Thoracic aorta (tissue), 2 donors: ENCODE results near the gene GRAMD2A. TPM values are rescaled to one million over a fixed set of nuclear protein-coding genes. Genes with fewer than 3 reads are reported as not detected.
A peak's percentile ranks its signal among the peaks of the same experiment; 100 is the strongest.

Source experiments
- ATAC-seq: fragments of 150-250 bp; one replicate; pipeline ENCODE4 v1.8.0; 2017; ENCODE audit warnings: low read depth; ENCODE audit not compliant: insufficient number of reproducible peaks, low FRiP score
- DNase-seq: peaks from one replicate; pipeline ENCODE4 v3.0.0-alpha.2; 2020; ENCODE audit warnings: low spot score
- H3K27ac ChIP-seq, 2 donors: fragments of 200-600 bp; sonication (generic); 1 replicate in 1 of 2; 2 replicates in 1 of 2; pipeline ENCODE4 v1.5.1; 2016; ENCODE audit warnings: mild to moderate bottlenecking in 2 of 2, moderate library complexity in 2 of 2
- H3K27me3 ChIP-seq: fragments of 200-600 bp; sonication (generic); replicated peaks from 2 replicates; pipeline ENCODE4 v1.6.0; 2016; ENCODE audit warnings: mild to moderate bottlenecking; ENCODE audit not compliant: insufficient read depth
- H3K36me3 ChIP-seq: fragments of 200-600 bp; sonication (generic); one replicate; pipeline ENCODE4 v1.5.1; 2016
- H3K4me1 ChIP-seq, 2 donors: fragments of 200-600 bp; sonication (generic); 1 replicate in 1 of 2; 2 replicates in 1 of 2; pipeline versions ENCODE4 v1.5.1 to v1.6.0; 2016; ENCODE audit warnings: low read depth in 2 of 2, mild to moderate bottlenecking in 1 of 2; ENCODE audit not compliant: control insufficient read depth in 1 of 2
- H3K4me3 ChIP-seq: fragments of 200-600 bp; sonication (generic); 2 replicates; pipeline ENCODE4 v1.5.1; 2016; ENCODE audit warnings: mild to moderate bottlenecking
- H3K9me3 ChIP-seq: fragments of 200-600 bp; sonication (generic); 2 replicates; pipeline ENCODE4 v1.5.1; 2016
- CTCF ChIP-seq: fragments of 200-600 bp; sonication (generic); IDR thresholded peaks from one replicate; pipeline ENCODE4 v1.5.1; 2019; ENCODE audit warnings: antibody characterized with exemption
- total RNA-seq, 2 donors: library from RNA; depleted of rRNA; stranded (reverse); fragments of >200 nt; gene quantifications; one replicate each; pipeline versions ENCODE4 v1.1.0 to v1.2.3, GENCODE V29; 2016

Gene GRAMD2A
- total RNA-seq, 2 donors from 2014 or later = 0.85 TPM; not detected in 1

- H3K27ac ChIP-seq = peak within 1 kb of the TSS; percentile 72 to 84
- no peaks in the 10 kb centered on the region for H3K9me3 ChIP-seq
- no peaks in the 10 kb centered on the region for H3K36me3 ChIP-seq
- peak; percentile 85 for DNase-seq
- TF ChIP-seq CTCF = no peak
- peak; percentile 95 for ATAC-seq
- H3K27me3 ChIP-seq = no peaks in the 10 kb centered on the region
- H3K4me1 ChIP-seq = peaks cover 13 to 26% of the 10 kb centered on the region in 2 donors
- H3K4me3 ChIP-seq = peak within 1 kb of the TSS; percentile 94
Measured at GRCh38 chr15:72118017-72118978, 79.3 kb downstream of the GRAMD2A start, which contains the start of the genes MYO9A and SENP8. Gene MYO9A (minus strand): TSS chr15:72118150. CDS start chr15:72046563, 71,587 bp downstream. Gene SENP8 (plus strand): TSS chr15:72118403. CDS start chr15:72139624, 21,221 bp downstream.

GRCh38 chr15:72117486-72118016 is 80.0 kb downstream of the GRAMD2A start:
- Histone ChIP-seq H3K27ac (peak overlapping the region; percentile 72 to 84), H3K27me3 (no peaks in the 10 kb centered on the region), H3K36me3 (no peaks in the 10 kb centered on the region), H3K4me3 (peak overlapping the region; percentile 94), H3K9me3 (no peaks in the 10 kb centered on the region), H3K4me1 (peaks cover 13 to 30% of the 10 kb centered on the region in 2 donors)
- ATAC-seq (peak; percentile 57), DNase-seq (peak; percentile 30)
- no peak for TF ChIP-seq CTCF

- Histone ChIP-seq H3K9me3 (no peaks in the 10 kb centered on the region), H3K27me3 (no peaks in the 10 kb centered on the region), H3K36me3 (no peaks in the 10 kb centered on the region), H3K4me1 (peaks cover 18 to 37% of the 10 kb centered on the region in 2 donors), H3K27ac (peak overlapping the region; percentile 72 to 84), H3K4me3 (peak overlapping the region; percentile 94)
- TF ChIP-seq CTCF = no peak
- ATAC-seq (no peak), DNase-seq (peak; percentile 9)
Measured at GRCh38 chr15:72116731-72117485, 80.7 kb downstream of the GRAMD2A start.

- Histone ChIP-seq H3K4me3 (no peak overlapping the region), H3K27me3 (no peaks in the 10 kb centered on the region), H3K36me3 (no peaks in the 10 kb centered on the region), H3K4me1 (peaks cover 20 to 32% of the 10 kb centered on the region in 2 donors), H3K9me3 (no peaks in the 10 kb centered on the region), H3K27ac (no peak overlapping the region)
- no peak for ATAC-seq
- no peak for TF ChIP-seq CTCF
- no peak for DNase-seq
Measured at GRCh38 chr15:72113347-72114031, 84.1 kb downstream of the GRAMD2A start.
